Stimulated activated CD8-positive, alpha-beta memory T cell treated with anti-CD3 and anti-CD28 coated beads, Interleukin-2, amount 100 ng/mL, for 48 hours (primary cell): ENCODE measurements around the gene FBXW2.
"Not testable (repeated sequence)": the region's sequence is repeated elsewhere in the genome, so short reads cannot be mapped to it uniquely, and the experiment has no call there.

Source experiments
- DNase-seq, 2 donors: peaks; one replicate each; pipeline ENCODE4 v3.0.0-alpha.2; 2020; ENCODE audit warnings: low read depth in 2 of 2

The FBXW2 gene

GRCh38 chr9:120792898-120793765 is at the start of gene FBXW2:
Gene FBXW2 (minus strand): TSS chr9:120793416. CDS start chr9:120788258, 5,158 bp downstream.
- DNase-seq: peak; percentile 89 to 94

- no peak for DNase-seq
Observed at GRCh38 chr9:120841930-120842684, 48.9 kb upstream of the FBXW2 start.

GRCh38 chr9:120839146-120839545 is 45.9 kb upstream of the FBXW2 start:
- no peak for DNase-seq

- no peak for DNase-seq
Observed at GRCh38 chr9:120837921-120838320, 44.7 kb upstream of the FBXW2 start.

- DNase-seq: no peak
Observed at GRCh38 chr9:120833325-120833724, 40.1 kb upstream of the FBXW2 start.

- no peak for DNase-seq
Observed at GRCh38 chr9:120832807-120833206, 39.6 kb upstream of the FBXW2 start.

- DNase-seq: no peak
Observed at GRCh38 chr9:120830865-120831264, 37.6 kb upstream of the FBXW2 start.

GRCh38 chr9:120830151-120830550 is 36.9 kb upstream of the FBXW2 start:
- no peak for DNase-seq

GRCh38 chr9:120829650-120830049 is 36.4 kb upstream of the FBXW2 start:
- no peak for DNase-seq

GRCh38 chr9:120820095-120820494 is 26.9 kb upstream of the FBXW2 start:
- DNase-seq: no peak

- DNase-seq: no peak
Observed at GRCh38 chr9:120818595-120818994, 25.4 kb upstream of the FBXW2 start.

- no peak for DNase-seq
Observed at GRCh38 chr9:120815075-120815474, 21.9 kb upstream of the FBXW2 start.

GRCh38 chr9:120808931-120809330 is 15.7 kb upstream of the FBXW2 start:
- DNase-seq: no peak

- DNase-seq: no peak
Observed at GRCh38 chr9:120807607-120808379, 14.6 kb upstream of the FBXW2 start.

- DNase-seq: not testable (repeated sequence)
Observed at GRCh38 chr9:120804784-120805363, 11.7 kb upstream of the FBXW2 start.

- no peak for DNase-seq
Observed at GRCh38 chr9:120801441-120801840, 8.2 kb upstream of the FBXW2 start.

- DNase-seq: no peak
Observed at GRCh38 chr9:120791161-120791560, 2.1 kb downstream of the FBXW2 start.

GRCh38 chr9:120787933-120788332 is 5.3 kb downstream of the FBXW2 start:
- DNase-seq: no peak

- no peak for DNase-seq
Observed at GRCh38 chr9:120783602-120784047, 9.6 kb downstream of the FBXW2 start.

- DNase-seq: no peak
Observed at GRCh38 chr9:120781236-120781635, 12.0 kb downstream of the FBXW2 start.

GRCh38 chr9:120780367-120780766 is 12.8 kb downstream of the FBXW2 start:
- DNase-seq: no peak

- no peak for DNase-seq
Observed at GRCh38 chr9:120779227-120779626, 14.0 kb downstream of the FBXW2 start.
